OCI-LY7 (cell line): Measurements from ENCODE around the gene TMEM45B. TPM values are rescaled to one million over a fixed set of nuclear protein-coding genes. Genes with fewer than 3 reads are reported as not detected.
"Not testable (repeated sequence)": the region's sequence is repeated elsewhere in the genome, so short reads cannot be mapped to it uniquely, and the experiment has no call there.

ENCODE experiments used
- BruUV-seq: library from RNA; stranded (reverse); fragments of 400-500 nt; replicated peaks from 2 replicates; lab custom pipeline; 2021; lab: Mats Ljungman, UMichigan
- CTCF ChIA-PET: fragments of 300-600 bp; sonication (Branson Sonifier 250); formaldehyde crosslinking; loops from one replicate; lab custom pipeline; 2022; ENCODE audit warnings: antibody characterized with exemption; ENCODE audit not compliant: unreplicated experiment; lab: Charles Lee
- POLR2A ChIA-PET: fragments of 300-600 bp; sonication (Branson Sonifier 250); formaldehyde crosslinking; loops from one replicate; lab custom pipeline; 2022; ENCODE audit warnings: antibody characterized with exemption; lab: Charles Lee
- DNase-seq: peaks from one replicate; pipeline ENCODE4 v3.0.0-alpha.2; 2015; ENCODE audit warnings: low spot score
- H2AFZ ChIP-seq: fragments of 200-600 bp; sonication (generic), shearing (Covaris generic); 2 replicates; pipeline ENCODE4 v1.6.1; 2014; ENCODE audit warnings: mild to moderate bottlenecking, antibody characterized with exemption, low read length, moderate library complexity
- H3K27ac ChIP-seq: fragments of 200-600 bp; sonication (generic); 2 replicates; pipeline ENCODE4 v1.5.1; 2014; ENCODE audit warnings: mixed run types, low read depth, mild to moderate bottlenecking, moderate library complexity, low read length, inconsistent platforms; ENCODE audit not compliant: poor library complexity, severe bottlenecking
- H3K36me3 ChIP-seq: fragments of 200-600 bp; sonication (generic); 2 replicates; pipeline ENCODE4 v1.6.1; 2014; ENCODE audit warnings: mild to moderate bottlenecking, antibody characterized with exemption, low read length, moderate library complexity, mixed read lengths; ENCODE audit not compliant: insufficient read depth
- H3K4me1 ChIP-seq: fragments of 200-600 bp; sonication (generic); 2 replicates; pipeline ENCODE4 v1.5.1; 2014; ENCODE audit warnings: mild to moderate bottlenecking, low read length; ENCODE audit not compliant: insufficient read depth, poor library complexity, severe bottlenecking
- H3K4me2 ChIP-seq: fragments of 200-600 bp; sonication (generic); 2 replicates; pipeline ENCODE4 v1.6.1; 2014; ENCODE audit warnings: mild to moderate bottlenecking, low read length
- H3K4me3 ChIP-seq: fragments of 200-600 bp; sonication (generic); 2 replicates; pipeline ENCODE4 v1.5.1; 2014; ENCODE audit warnings: mild to moderate bottlenecking, low read depth, low read length; ENCODE audit not compliant: poor library complexity, severe bottlenecking
- H3K79me2 ChIP-seq: fragments of 200-600 bp; sonication (generic); 2 replicates; pipeline ENCODE4 v1.6.1; 2016; ENCODE audit warnings: low read depth, mild to moderate bottlenecking, low read length, moderate library complexity, mixed read lengths; ENCODE audit not compliant: insufficient read depth
- H3K9me2 ChIP-seq: fragments of 200-600 bp; sonication (generic); 2 replicates; pipeline ENCODE4 v1.6.1; 2016; ENCODE audit warnings: mild to moderate bottlenecking, low read length, mixed read lengths; ENCODE audit not compliant: insufficient read depth
- H3K9me3 ChIP-seq: fragments of 200-600 bp; sonication (generic); 2 replicates; pipeline ENCODE4 v1.6.1; 2014; ENCODE audit warnings: mild to moderate bottlenecking, mixed run types, low read length, mixed read lengths
- H4K20me1 ChIP-seq: fragments of 200-600 bp; sonication (generic); 2 replicates; pipeline ENCODE4 v1.6.1; 2014; ENCODE audit warnings: mild to moderate bottlenecking, antibody characterized with exemption, low read length, moderate library complexity, mixed read lengths; ENCODE audit not compliant: insufficient read depth
- EZH2phosphoT487 ChIP-seq: fragments of 200-600 bp; sonication (generic); IDR thresholded peaks from 2 replicates; pipeline ENCODE4 v1.6.1; 2018; ENCODE audit warnings: low read depth, borderline replicate concordance, mild to moderate bottlenecking, mixed run types, antibody characterized with exemption, low read length, moderate library complexity, mixed read lengths
- intact Hi-C: fragments of 100-400 bp; cut with micrococcal nuclease; formaldehyde crosslinking; loops from one replicate; pipeline ENCODE4 v1.10.0; 2022; ENCODE audit not compliant: unreplicated experiment
- total RNA-seq, 2 experiments: library from RNA; depleted of rRNA in 1 of 2; stranded (reverse); fragments of >200 nt in 1 of 2; shearing (Covaris generic) in 1 of 2; gene quantifications; 2 replicates each; pipeline ENCODE4 v1.2.3, GENCODE V29; 2014 to 2022
- TF ChIP-seq, protein P1 (sequence below): fragments of 200-600 bp; sonication (generic); conservative IDR thresholded peaks from 2 replicates; pipeline ENCODE4 v1.5.1; 2014; ENCODE audit warnings: mild to moderate bottlenecking, antibody characterized with exemption, low read length, moderate library complexity, mixed read lengths

The TMEM45B gene
- total RNA-seq, 2 experiments from 2014 or later: not detected

DNA sequence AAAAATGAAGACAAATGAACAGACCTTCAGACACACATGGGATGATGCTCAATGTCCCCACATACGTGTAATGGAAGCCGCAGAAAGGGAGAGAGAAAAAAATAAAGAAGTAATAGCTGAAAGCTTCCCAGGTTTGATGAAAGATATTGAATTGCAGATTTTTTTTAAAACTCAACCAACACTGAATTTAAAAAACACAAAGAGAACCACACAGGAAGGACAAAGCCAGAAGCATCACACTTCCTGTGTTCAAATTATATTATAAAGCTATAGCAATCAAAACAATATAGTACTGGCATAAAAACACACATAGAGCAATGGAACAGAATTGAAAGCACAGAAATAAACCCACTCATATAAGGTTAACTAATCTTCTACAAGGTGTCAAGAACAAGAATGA, 26.5 kb downstream of the TMEM45B start:
- H4K20me1 ChIP-seq: no peaks in the 10 kb centered on the region
- DNase-seq: no peak
- H3K4me1 ChIP-seq: peaks cover 3% of the 10 kb centered on the region
- intact Hi-C loops: no loop called here
- no peaks in the 10 kb centered on the region for H3K9me2 ChIP-seq
- H3K4me2 ChIP-seq: no peak overlapping the region
- no peak overlapping the region for H3K4me3 ChIP-seq
- no peaks in the 10 kb centered on the region for H3K9me3 ChIP-seq
- CTCF ChIA-PET: no interaction called here
- no peak overlapping the region for H2AFZ ChIP-seq
- POLR2A ChIA-PET: interaction anchor here (0.6 kb wide), 1 partner anchor 9 kb away, joined by 3 read pairs; no protein-coding TSS in a partner anchor
- no peak overlapping the region for H3K27ac ChIP-seq
- H3K79me2 ChIP-seq: no peaks in the 10 kb centered on the region
- TF ChIP-seq, protein P1, sequence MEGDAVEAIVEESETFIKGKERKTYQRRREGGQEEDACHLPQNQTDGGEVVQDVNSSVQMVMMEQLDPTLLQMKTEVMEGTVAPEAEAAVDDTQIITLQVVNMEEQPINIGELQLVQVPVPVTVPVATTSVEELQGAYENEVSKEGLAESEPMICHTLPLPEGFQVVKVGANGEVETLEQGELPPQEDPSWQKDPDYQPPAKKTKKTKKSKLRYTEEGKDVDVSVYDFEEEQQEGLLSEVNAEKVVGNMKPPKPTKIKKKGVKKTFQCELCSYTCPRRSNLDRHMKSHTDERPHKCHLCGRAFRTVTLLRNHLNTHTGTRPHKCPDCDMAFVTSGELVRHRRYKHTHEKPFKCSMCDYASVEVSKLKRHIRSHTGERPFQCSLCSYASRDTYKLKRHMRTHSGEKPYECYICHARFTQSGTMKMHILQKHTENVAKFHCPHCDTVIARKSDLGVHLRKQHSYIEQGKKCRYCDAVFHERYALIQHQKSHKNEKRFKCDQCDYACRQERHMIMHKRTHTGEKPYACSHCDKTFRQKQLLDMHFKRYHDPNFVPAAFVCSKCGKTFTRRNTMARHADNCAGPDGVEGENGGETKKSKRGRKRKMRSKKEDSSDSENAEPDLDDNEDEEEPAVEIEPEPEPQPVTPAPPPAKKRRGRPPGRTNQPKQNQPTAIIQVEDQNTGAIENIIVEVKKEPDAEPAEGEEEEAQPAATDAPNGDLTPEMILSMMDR: no peak
- TF ChIP-seq EZH2phosphoT487: no peak
- H3K36me3 ChIP-seq: no peaks in the 10 kb centered on the region
- no TSS peak for BruUV-seq

DNA sequence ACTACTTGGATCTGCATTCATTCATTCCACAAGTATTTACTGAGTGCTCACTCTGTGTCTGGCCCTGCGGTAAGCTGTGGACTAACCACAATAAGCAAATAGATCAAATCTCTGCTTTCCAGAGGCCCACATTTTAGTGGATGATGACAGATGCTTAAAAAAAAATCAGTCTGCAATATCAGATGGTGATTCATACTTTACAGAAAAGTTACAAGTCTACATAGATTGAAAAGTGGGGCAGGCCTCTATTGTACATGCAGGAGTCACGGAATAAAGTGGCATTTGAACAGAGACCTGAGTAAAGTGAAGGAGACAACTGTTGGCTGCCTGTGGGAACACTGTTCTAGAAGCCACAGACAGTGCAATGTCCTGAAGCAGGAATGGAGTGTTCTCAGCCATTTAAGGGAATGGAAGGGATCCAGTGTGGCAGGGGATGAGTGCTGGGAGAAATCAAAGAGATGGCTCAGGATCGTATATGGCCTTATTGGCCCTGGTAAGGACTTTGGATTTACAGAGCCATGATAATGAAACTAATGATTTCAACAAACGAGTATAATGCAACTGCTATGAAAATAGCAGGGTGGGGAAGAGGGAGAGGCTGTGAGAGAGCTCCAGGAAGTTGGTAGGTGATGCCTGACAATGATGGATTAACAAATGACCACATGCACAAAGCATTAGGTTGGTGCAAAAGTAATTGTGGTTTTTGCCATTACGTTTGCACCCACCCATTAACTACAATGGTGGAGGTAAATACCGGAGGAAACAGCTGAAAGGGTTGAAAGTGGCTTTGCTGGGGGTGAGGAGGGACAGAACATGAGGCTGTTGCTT, 31.1 kb downstream of the TMEM45B start:
- ChIA-PET POLR2A (no interaction called here), CTCF (no interaction called here)
- H3K9me2 ChIP-seq: no peaks in the 10 kb centered on the region
- peaks cover 3% of the 10 kb centered on the region for H3K4me1 ChIP-seq
- TF ChIP-seq, protein P1: no peak
- TF ChIP-seq EZH2phosphoT487: no peak
- H3K4me2 ChIP-seq: no peak overlapping the region
- H3K36me3 ChIP-seq: no peaks in the 10 kb centered on the region
- H4K20me1 ChIP-seq: no peaks in the 10 kb centered on the region
- no peaks in the 10 kb centered on the region for H3K79me2 ChIP-seq
- intact Hi-C loops: no loop called here
- H3K27ac ChIP-seq: no peak overlapping the region
- H2AFZ ChIP-seq: no peak overlapping the region
- H3K9me3 ChIP-seq: no peaks in the 10 kb centered on the region
- no TSS peak for BruUV-seq
- DNase-seq: peak; percentile 11
- no peak overlapping the region for H3K4me3 ChIP-seq

DNA sequence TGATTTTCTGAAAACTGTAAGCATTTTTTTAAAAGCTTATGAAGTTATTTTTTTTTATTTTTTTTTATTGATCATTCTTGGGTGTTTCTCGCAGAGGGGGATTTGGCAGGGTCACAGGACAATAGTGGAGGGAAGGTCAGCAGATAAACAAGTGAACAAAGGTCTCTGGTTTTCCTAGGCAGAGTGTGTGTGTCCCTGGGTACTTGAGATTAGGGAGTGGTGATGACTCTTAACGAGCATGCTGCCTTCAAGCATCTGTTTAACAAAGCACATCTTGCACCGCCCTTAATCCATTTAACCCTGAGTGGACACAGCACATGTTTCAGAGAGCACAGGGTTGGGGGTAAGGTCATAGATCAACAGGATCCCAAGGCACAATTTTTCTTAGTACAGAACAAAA, 31.7 kb downstream of the TMEM45B start:
- BruUV-seq, POLR2A ChIA-PET, H3K9me2 ChIP-seq, H2AFZ ChIP-seq, H3K4me3 ChIP-seq, H3K4me1 ChIP-seq, DNase-seq, H3K9me3 ChIP-seq, H3K36me3 ChIP-seq, H3K27ac ChIP-seq, H3K4me2 ChIP-seq, H3K79me2 ChIP-seq, intact Hi-C loops, CTCF ChIA-PET, H4K20me1 ChIP-seq: not testable (repeated sequence)
